NCI-H1092 (cell line): ENCODE data around the gene TMEM131L.
"Not testable (repeated sequence)": the region's sequence is repeated elsewhere in the genome, so short reads cannot be mapped to it uniquely, and the experiment has no call there.

Source experiments
- DNase-seq: peaks from one replicate; lab custom pipeline; 2025; lab: John Stamatoyannopoulos, UW

TMEM131L gene

GRCh38 chr4:153447175-153447905, 18.8 kb upstream of the TMEM131L start:
- DNase-seq, result no peak

GRCh38 chr4:153448003-153448731, 18.0 kb upstream of the TMEM131L start:
- peak; percentile 10 for DNase-seq

- no peak for DNase-seq
These were observed 16.8 kb upstream of the TMEM131L start for GRCh38 chr4:153449338-153449737.

GRCh38 chr4:153450544-153450917, 15.6 kb upstream of the TMEM131L start:
- no peak for DNase-seq

- not testable (repeated sequence) for DNase-seq
These were observed 15.0 kb upstream of the TMEM131L start for GRCh38 chr4:153451145-153451544.

GRCh38 chr4:153451911-153452657, 14.1 kb upstream of the TMEM131L start:
- DNase-seq, result no peak

GRCh38 chr4:153452658-153453378, 13.3 kb upstream of the TMEM131L start:
- no peak for DNase-seq

GRCh38 chr4:153453402-153453801, 12.8 kb upstream of the TMEM131L start:
- no peak for DNase-seq

- DNase-seq, result no peak
These were observed 7.2 kb upstream of the TMEM131L start for GRCh38 chr4:153458969-153459368.

GRCh38 chr4:153461549-153461948, 4.6 kb upstream of the TMEM131L start:
- DNase-seq, result not testable (repeated sequence)

GRCh38 chr4:153464068-153464467, 2.1 kb upstream of the TMEM131L start:
- no peak for DNase-seq

GRCh38 chr4:153465140-153465539, 1.0 kb upstream of the TMEM131L start:
- DNase-seq, result no peak

- DNase-seq, result peak; percentile 21
These were observed 512 bp upstream of the TMEM131L start for GRCh38 chr4:153465615-153466080.

GRCh38 chr4:153466949-153467896, 1.1 kb downstream of the TMEM131L start:
- peak; percentile 40 for DNase-seq

GRCh38 chr4:153467897-153468262, 1.7 kb downstream of the TMEM131L start:
- DNase-seq, result no peak

GRCh38 chr4:153468587-153468986, 2.4 kb downstream of the TMEM131L start:
- no peak for DNase-seq

GRCh38 chr4:153469031-153469430, 2.9 kb downstream of the TMEM131L start:
- no peak for DNase-seq

- not testable (repeated sequence) for DNase-seq
These were observed 5.0 kb downstream of the TMEM131L start for GRCh38 chr4:153471071-153471697.

GRCh38 chr4:153471698-153472093, 5.5 kb downstream of the TMEM131L start:
- DNase-seq, result no peak
